Measurements from ENCODE around the gene MSLN. TPM values are rescaled to one million over a fixed set of nuclear protein-coding genes. Genes with fewer than 3 reads are reported as not detected.
"Not testable (repeated sequence)": the region's sequence is repeated elsewhere in the genome, so short reads cannot be mapped to it uniquely, and the experiment has no call there.

The MSLN gene
- total and polyA plus RNA-seq, 7 donors: 0.03 to 0.17 (median 0.09) TPM; not detected in 3

- Histone ChIP-seq H3K36me3 (ENCODE audit: insufficient read depth in 1 of 2, low read depth in 1 of 2) (peaks cover 0 to 34% of the 10 kb centered on the region in 2 donors), H3K9me3 (no peaks in the 10 kb centered on the region), H3K27ac (peak overlapping the region; percentile 77), H3K4me1 (peaks cover 12% of the 10 kb centered on the region), H3K4me3 (peak overlapping the region; percentile 93), H3K27me3 (ENCODE audit: insufficient read depth in 3 of 3, low read length in 2 of 3) (peaks cover 0 to 10% (median 0%) of the 10 kb centered on the region in 3 donors)
- 0 to 3% (median 0%) methylated on average over 7 to 22 of the region's 22 CpGs for WGBS, 3 donors
- TF ChIP-seq, protein P1, sequence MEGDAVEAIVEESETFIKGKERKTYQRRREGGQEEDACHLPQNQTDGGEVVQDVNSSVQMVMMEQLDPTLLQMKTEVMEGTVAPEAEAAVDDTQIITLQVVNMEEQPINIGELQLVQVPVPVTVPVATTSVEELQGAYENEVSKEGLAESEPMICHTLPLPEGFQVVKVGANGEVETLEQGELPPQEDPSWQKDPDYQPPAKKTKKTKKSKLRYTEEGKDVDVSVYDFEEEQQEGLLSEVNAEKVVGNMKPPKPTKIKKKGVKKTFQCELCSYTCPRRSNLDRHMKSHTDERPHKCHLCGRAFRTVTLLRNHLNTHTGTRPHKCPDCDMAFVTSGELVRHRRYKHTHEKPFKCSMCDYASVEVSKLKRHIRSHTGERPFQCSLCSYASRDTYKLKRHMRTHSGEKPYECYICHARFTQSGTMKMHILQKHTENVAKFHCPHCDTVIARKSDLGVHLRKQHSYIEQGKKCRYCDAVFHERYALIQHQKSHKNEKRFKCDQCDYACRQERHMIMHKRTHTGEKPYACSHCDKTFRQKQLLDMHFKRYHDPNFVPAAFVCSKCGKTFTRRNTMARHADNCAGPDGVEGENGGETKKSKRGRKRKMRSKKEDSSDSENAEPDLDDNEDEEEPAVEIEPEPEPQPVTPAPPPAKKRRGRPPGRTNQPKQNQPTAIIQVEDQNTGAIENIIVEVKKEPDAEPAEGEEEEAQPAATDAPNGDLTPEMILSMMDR (IDR thresholded peaks at IDR 0.05): no peak
- intact Hi-C loops (cut with DNase I): no loop called here
- peak; percentile 23 to 43 (median 34) for ATAC-seq
- DNase-seq: no peak
These were observed 20.1 kb upstream of the MSLN start for GRCh38 chr16:740459-740763.

GRCh38 chr16:740764-741505 is 19.6 kb upstream of the MSLN start, which contains the start of gene CIAO3:
TSS of gene CIAO3 (minus strand) at chr16:740997. CDS start at chr16:740985, 12 bp downstream.
- peak within 1 kb of the TSS; percentile 93 for H3K4me3 ChIP-seq
- H3K9me3 ChIP-seq: no peaks in the 10 kb centered on the region
- H3K27me3 ChIP-seq (ENCODE audit: insufficient read depth in 3 of 3, low read length in 2 of 3): peaks cover 0 to 10% (median 0%) of the 10 kb centered on the region in 3 donors
- peaks cover 12% of the 10 kb centered on the region for H3K4me1 ChIP-seq
- TF ChIP-seq, protein P1 (IDR thresholded peaks at IDR 0.05): peak; percentile 90
- H3K36me3 ChIP-seq (ENCODE audit: insufficient read depth in 1 of 2, low read depth in 1 of 2): peaks cover 0 to 28% of the 10 kb centered on the region in 2 donors
- DNase-seq (peak; percentile 90 to 94), ATAC-seq (peak; percentile 95 to 98 (median 98))
- intact Hi-C loops (cut with DNase I): loop anchor here in 1 of 2 donors (1.0 kb wide), 1 partner anchor 30 kb away; no protein-coding TSS in a partner anchor
- H3K27ac ChIP-seq: peak within 1 kb of the TSS; percentile 77
- 1% methylated on average over 50 to 79 of the region's 79 CpGs for WGBS, 3 donors

GRCh38 chr16:741986-742629 is 18.4 kb upstream of the MSLN start:
- WGBS, 3 donors: 84 to 86% (median 85%) methylated on average over 15 of the region's 15 CpGs
- H3K4me3 ChIP-seq: no peak overlapping the region
- peaks cover 12% of the 10 kb centered on the region for H3K4me1 ChIP-seq
- no peak overlapping the region for H3K27ac ChIP-seq
- H3K36me3 ChIP-seq (ENCODE audit: insufficient read depth in 1 of 2, low read depth in 1 of 2): peaks cover 0 to 17% of the 10 kb centered on the region in 2 donors
- peaks cover 0 to 10% (median 0%) of the 10 kb centered on the region in 3 donors for H3K27me3 ChIP-seq (ENCODE audit: insufficient read depth in 3 of 3, low read length in 2 of 3)
- DNase-seq (no peak), ATAC-seq (no peak)
- no peaks in the 10 kb centered on the region for H3K9me3 ChIP-seq
- intact Hi-C loops (cut with DNase I): loop anchor here in 1 of 2 donors (1.0 kb wide), 1 partner anchor 31 kb away; no protein-coding TSS in a partner anchor
- TF ChIP-seq, protein P1 (IDR thresholded peaks at IDR 0.05): no peak

- H3K36me3 ChIP-seq (ENCODE audit: insufficient read depth in 1 of 2, low read depth in 1 of 2); H3K27ac ChIP-seq; intact Hi-C loops (cut with DNase I); H3K4me3 ChIP-seq; H3K27me3 ChIP-seq (ENCODE audit: insufficient read depth in 3 of 3, low read length in 2 of 3); ATAC-seq; H3K9me3 ChIP-seq; DNase-seq: not testable (repeated sequence)
- WGBS, 3 donors: 74 to 78% (median 77%) methylated on average over 14 of the region's 14 CpGs
- H3K4me1 ChIP-seq: peaks cover 12% of the 10 kb centered on the region
These were observed 17.6 kb upstream of the MSLN start for GRCh38 chr16:742894-743293.
